Measurements from ENCODE around the gene ZNF878. TPM values are rescaled to one million over a fixed set of nuclear protein-coding genes. Genes with fewer than 3 reads are reported as not detected.

ZNF878 gene
- total and polyA plus RNA-seq, 7 donors: 0.03 TPM; not detected in 5

GRCh38 chr19:12035220-12036172, 17.3 kb downstream of the ZNF878 start, which contains the start of gene ZNF433:
ZNF433 (minus strand) TSS chr19:12035679; CDS start chr19:12035539, 140 bp downstream.
- TF ChIP-seq CTCF (IDR thresholded peaks at IDR 0.05): no peak
- DNase-seq (peak; percentile 95 to 96), ATAC-seq (peak; percentile 100)
- no peaks in the 10 kb centered on the region for H3K27me3 ChIP-seq (ENCODE audit: insufficient read depth in 3 of 3, low read length in 2 of 3)
- H3K27ac ChIP-seq: peak within 1 kb of the TSS; percentile 93
- WGBS, 3 donors: 0 to 1% (median 1%) methylated on average over 58 to 68 of the region's 68 CpGs
- H3K4me3 ChIP-seq: peak within 1 kb of the TSS; percentile 98
- intact Hi-C loops (cut with DNase I): no loop called here
- H3K4me1 ChIP-seq: peaks cover 8% of the 10 kb centered on the region
- peaks cover 0 to 3% of the 10 kb centered on the region in 2 donors for H3K36me3 ChIP-seq (ENCODE audit: insufficient read depth in 1 of 2, low read depth in 1 of 2)
- H3K9me3 ChIP-seq: no peaks in the 10 kb centered on the region

DNA sequence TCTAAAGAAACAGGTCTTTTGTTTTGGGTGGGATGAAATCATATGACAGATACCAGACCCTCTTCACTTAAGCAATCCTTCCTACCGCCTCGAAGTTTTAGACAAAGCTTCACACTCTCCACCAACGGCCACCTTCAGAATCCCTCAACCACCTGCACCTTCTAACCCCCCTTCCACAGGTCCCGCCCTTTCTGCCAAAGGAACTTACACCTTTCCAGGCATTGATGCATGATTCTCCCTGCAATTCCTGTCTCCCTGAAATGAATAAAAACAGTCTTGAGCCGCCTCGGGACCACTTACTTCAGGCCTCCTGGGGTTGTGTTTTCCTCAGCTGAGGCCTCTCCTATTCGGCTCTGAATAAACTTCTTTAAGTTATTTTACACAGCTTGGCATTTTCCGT, 18.1 kb downstream of the ZNF878 start:
- no peak for ATAC-seq
- peaks cover 0 to 7% of the 10 kb centered on the region in 2 donors for H3K36me3 ChIP-seq (ENCODE audit: insufficient read depth in 1 of 2, low read depth in 1 of 2)
- intact Hi-C loops (cut with DNase I): no loop called here
- no peak for DNase-seq
- H3K27ac ChIP-seq: peak overlapping the region; percentile 93
- WGBS, 3 donors: 24 to 31% (median 26%) methylated on average over 8 of the region's 8 CpGs
- H3K4me3 ChIP-seq: peak overlapping the region; percentile 98
- no peak for TF ChIP-seq CTCF (IDR thresholded peaks at IDR 0.05)
- peaks cover 8% of the 10 kb centered on the region for H3K4me1 ChIP-seq
- H3K27me3 ChIP-seq (ENCODE audit: insufficient read depth in 3 of 3, low read length in 2 of 3): no peaks in the 10 kb centered on the region
- H3K9me3 ChIP-seq: no peaks in the 10 kb centered on the region

DNA sequence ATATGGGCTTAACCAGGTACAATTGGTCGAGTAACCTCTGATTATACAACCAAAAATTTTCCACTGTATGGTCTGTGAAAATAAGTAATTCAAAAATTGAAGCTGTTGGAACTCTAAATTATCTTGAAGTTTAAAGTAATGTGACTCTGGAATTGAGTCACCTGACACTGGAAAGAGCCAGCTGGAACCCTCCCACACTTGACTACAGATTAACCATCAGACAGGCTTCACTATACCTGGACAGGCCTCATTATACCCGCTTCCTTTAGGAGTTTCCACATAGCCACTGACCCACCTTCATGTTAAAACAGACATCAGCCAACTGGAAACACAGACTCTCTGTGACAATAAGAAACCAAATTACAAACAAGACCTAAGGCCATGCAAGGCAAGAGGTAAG, 18.6 kb downstream of the ZNF878 start:
- DNase-seq: no peak
- Histone ChIP-seq H3K27me3 (ENCODE audit: insufficient read depth in 3 of 3, low read length in 2 of 3) (no peaks in the 10 kb centered on the region), H3K27ac (no peak overlapping the region), H3K36me3 (ENCODE audit: insufficient read depth in 1 of 2, low read depth in 1 of 2) (peaks cover 0 to 11% of the 10 kb centered on the region in 2 donors), H3K4me1 (peaks cover 8% of the 10 kb centered on the region), H3K9me3 (no peaks in the 10 kb centered on the region), H3K4me3 (peak overlapping the region; percentile 98)
- TF ChIP-seq CTCF (IDR thresholded peaks at IDR 0.05): no peak
- intact Hi-C loops (cut with DNase I): no loop called here
- no peak for ATAC-seq
- WGBS, 3 donors: 62 to 86% (median 78%) methylated on average over 2 of the region's 2 CpGs

- Histone ChIP-seq H3K4me3 (no peak overlapping the region), H3K27me3 (ENCODE audit: insufficient read depth in 3 of 3, low read length in 2 of 3) (no peaks in the 10 kb centered on the region), H3K36me3 (ENCODE audit: insufficient read depth in 1 of 2, low read depth in 1 of 2) (peaks cover 36 to 38% of the 10 kb centered on the region in 2 donors), H3K4me1 (no peaks in the 10 kb centered on the region), H3K9me3 (peaks cover 93% of the 10 kb centered on the region), H3K27ac (no peak overlapping the region)
- no peak for ATAC-seq
- no peak for DNase-seq
- no peak for TF ChIP-seq CTCF (IDR thresholded peaks at IDR 0.05)
- intact Hi-C loops (cut with DNase I): no loop called here
- WGBS, 3 donors: 79 to 90% (median 80%) methylated on average over 2 of the region's 2 CpGs
Observed at GRCh38 chr19:12015753-12016116, 37.0 kb downstream of the ZNF878 start.
